IMR-90 (cell line): ENCODE measurements around the gene DOCK1. TPM values are rescaled to one million over a fixed set of nuclear protein-coding genes. Genes with fewer than 3 reads are reported as not detected.

ENCODE experiments used
- ATAC-seq: fragments of 200-7000 bp; cut with Tn5 transposase; 2 replicates; pipeline ENCODE4 v1.9.1; 2020; ENCODE audit warnings: low read depth, mild to moderate bottlenecking, moderate library complexity
- BruUV-seq: library from RNA; stranded (reverse); fragments of 400-500 nt; replicated peaks from 2 replicates; lab custom pipeline; 2021; lab: Mats Ljungman, UMichigan
- CTCF ChIA-PET: fragments of 300-600 bp; formaldehyde crosslinking; extraction: SDS; loops from one replicate; lab custom pipeline; 2021; ENCODE audit warnings: antibody characterized with exemption; lab: Yijun Ruan, JAX
- POLR2A ChIA-PET: fragments of 300-600 bp; sonication (Branson Sonifier 250); formaldehyde crosslinking; loops from one replicate; lab custom pipeline; 2022; ENCODE audit warnings: antibody characterized with exemption; ENCODE audit not compliant: unreplicated experiment; lab: Charles Lee
- DNase-seq: peaks from one replicate; pipeline ENCODE4 v3.0.0; 2013
- H2AFZ ChIP-seq: replicated peaks from 2 replicates; pipeline ENCODE3; 2013; ENCODE audit warnings: low read length, mild to moderate bottlenecking; ENCODE audit not compliant: poor library complexity
- H2AK5ac ChIP-seq: 2 replicates; pipeline ENCODE4 v1.6.1; 2013; ENCODE audit warnings: low read depth, low read length, inconsistent platforms
- H2AK9ac ChIP-seq: replicated peaks from 2 replicates; pipeline ENCODE3; 2013; ENCODE audit warnings: mild to moderate bottlenecking, low read depth, low read length, moderate library complexity; ENCODE audit not compliant: poor library complexity
- H2BK120ac ChIP-seq: 2 replicates; pipeline ENCODE4 v1.6.1; 2013; ENCODE audit warnings: low read depth, low read length, inconsistent platforms
- H2BK15ac ChIP-seq: 3 replicates; pipeline ENCODE4 v1.6.1; 2013; ENCODE audit warnings: low read depth, low read length, inconsistent platforms
- H2BK20ac ChIP-seq: 2 replicates; pipeline ENCODE4 v1.6.1; 2013; ENCODE audit warnings: low read depth, mild to moderate bottlenecking, inconsistent platforms, low read length, moderate library complexity
- H2BK5ac ChIP-seq: 2 replicates; pipeline ENCODE4 v1.6.1; 2013; ENCODE audit warnings: mild to moderate bottlenecking, low read depth, low read length, inconsistent platforms; ENCODE audit not compliant: poor library complexity, severe bottlenecking
- H3K14ac ChIP-seq: replicated peaks from 2 replicates; pipeline ENCODE4 v1.6.1; 2013; ENCODE audit warnings: low read depth, low read length, inconsistent platforms
- H3K18ac ChIP-seq: 2 replicates; pipeline ENCODE4 v1.6.1; 2013; ENCODE audit warnings: low read depth, low read length, control low read depth
- H3K23ac ChIP-seq: 2 replicates; pipeline ENCODE4 v1.6.1; 2013; ENCODE audit warnings: low read depth, low read length, inconsistent platforms
- H3K27ac ChIP-seq: 2 replicates; pipeline ENCODE4 v1.5.1; 2013; ENCODE audit warnings: mild to moderate bottlenecking, control low read depth, low read length; ENCODE audit not compliant: insufficient read depth
- H3K27me3 ChIP-seq: 2 replicates; pipeline ENCODE4 v1.6.1; 2013; ENCODE audit warnings: low read length; ENCODE audit not compliant: control insufficient read depth, insufficient read depth
- H3K36me3 ChIP-seq: 2 replicates; pipeline ENCODE4 v1.6.1; 2013; ENCODE audit warnings: low read length, mixed read lengths; ENCODE audit not compliant: control insufficient read depth, insufficient read depth
- H3K4ac ChIP-seq: 2 replicates; pipeline ENCODE4 v1.6.1; 2013; ENCODE audit warnings: low read depth, low read length, inconsistent platforms
- H3K4me1 ChIP-seq: 2 replicates; pipeline ENCODE4 v1.6.1; 2013; ENCODE audit warnings: low read length, mixed read lengths; ENCODE audit not compliant: control insufficient read depth, insufficient read depth
- H3K4me2 ChIP-seq: 2 replicates; pipeline ENCODE4 v1.6.1; 2013; ENCODE audit warnings: low read depth, mild to moderate bottlenecking, control low read depth, low read length, moderate library complexity
- H3K4me3 ChIP-seq: 2 replicates; pipeline ENCODE4 v1.5.1; 2013; ENCODE audit warnings: low read depth, mild to moderate bottlenecking, control low read depth, low read length, moderate library complexity; ENCODE audit not compliant: insufficient read depth
- H3K56ac ChIP-seq: 2 replicates; pipeline ENCODE4 v1.6.1; 2013; ENCODE audit warnings: low read length, inconsistent platforms; ENCODE audit not compliant: insufficient read depth; ENCODE audit errors: extremely low read depth
- H3K79me1 ChIP-seq, 2 experiments: 2 replicates each; pipeline ENCODE4 v1.6.1; 2013; ENCODE audit warnings: low read length in 2 of 2, inconsistent platforms in 1 of 2, low read depth in 1 of 2
- H3K9ac ChIP-seq: 2 replicates; pipeline ENCODE4 v1.6.1; 2013; ENCODE audit warnings: low read depth, low read length, control low read depth
- H3K9me1 ChIP-seq: 2 replicates; pipeline ENCODE4 v1.6.1; 2013; ENCODE audit warnings: low read length, inconsistent platforms; ENCODE audit not compliant: insufficient read depth
- H3K9me3 ChIP-seq: 2 replicates; pipeline ENCODE4 v1.6.1; 2013; ENCODE audit warnings: low read length; ENCODE audit not compliant: control insufficient read depth, insufficient read depth
- H4K20me1 ChIP-seq: 2 replicates; pipeline ENCODE4 v1.6.1; 2013; ENCODE audit warnings: low read length, inconsistent platforms; ENCODE audit not compliant: insufficient read depth
- H4K5ac ChIP-seq: 2 replicates; pipeline ENCODE4 v1.6.1; 2013; ENCODE audit warnings: mild to moderate bottlenecking, low read depth, low read length, control low read depth
- H4K8ac ChIP-seq, 2 experiments: 2 replicates each; pipeline ENCODE4 v1.6.1; 2013; ENCODE audit warnings: low read depth in 2 of 2, low read length in 2 of 2, control low read depth in 1 of 2, inconsistent platforms in 1 of 2
- H4K91ac ChIP-seq: 2 replicates; pipeline ENCODE4 v1.6.1; 2013; ENCODE audit warnings: low read depth, low read length, inconsistent platforms; ENCODE audit not compliant: insufficient read depth
- BHLHE40 ChIP-seq: fragments of 150-350 bp; IDR thresholded peaks from 2 replicates; pipeline ENCODE4 v1.6.1; 2016; ENCODE audit warnings: mild to moderate bottlenecking, low read depth, low read length
- CHD1 ChIP-seq: IDR thresholded peaks from 2 replicates; pipeline ENCODE4 v1.6.1; 2012; ENCODE audit warnings: low read depth, low read length, improper control_type of control experiment
- FOS ChIP-seq: fragments of 150-350 bp; IDR thresholded peaks from 2 replicates; pipeline ENCODE4 v1.6.1; 2016; ENCODE audit warnings: low read depth, low read length
- MAFK ChIP-seq: IDR thresholded peaks from 2 replicates; pipeline ENCODE4 v1.6.1; 2012; ENCODE audit warnings: low read depth, low read length, improper control_type of control experiment
- NFE2L2 ChIP-seq: fragments of 150-350 bp; IDR thresholded peaks from 2 replicates; pipeline ENCODE4 v1.6.1; 2016; ENCODE audit warnings: low read depth, mild to moderate bottlenecking, low read length
- POLR2A ChIP-seq: IDR thresholded peaks from 2 replicates; pipeline ENCODE4 v1.6.1; 2012; ENCODE audit warnings: mild to moderate bottlenecking, low read depth, low read length
- RCOR1 ChIP-seq: IDR thresholded peaks from 2 replicates; pipeline ENCODE4 v1.6.1; 2012; ENCODE audit warnings: mild to moderate bottlenecking, low read length, improper control_type of control experiment; ENCODE audit not compliant: insufficient replicate concordance
- RFX5 ChIP-seq: IDR thresholded peaks from 2 replicates; pipeline ENCODE4 v1.8.0; 2012; ENCODE audit warnings: low read depth, mild to moderate bottlenecking, low read length, moderate library complexity
- SMC3 ChIP-seq: fragments of 150-350 bp; IDR thresholded peaks from 2 replicates; pipeline ENCODE4 v1.6.1; 2016; ENCODE audit warnings: low read depth, mild to moderate bottlenecking, antibody characterized with exemption, low read length, moderate library complexity
- WGBS, 2 experiments: methylation state at CpG; one replicate each; pipeline versions ENCODE4 v1.1.5 to v1.1.7; 2013; ENCODE audit warnings: missing lambda C conversion rate in 2 of 2; ENCODE audit not compliant: insufficient read length in 1 of 2; ENCODE audit errors: extremely low coverage in 2 of 2; 5-methylcytosine and 5-hydroxymethylcytosine counted together
- dilution Hi-C: fragments of 300-500 bp; cut with HindIII; formaldehyde crosslinking; loops from one replicate; pipeline ENCODE4 v1.14.3; 2018; ENCODE audit warnings: low sequenced_read_pairs; ENCODE audit not compliant: unreplicated experiment
- in situ Hi-C: fragments of 300-500 bp; cut with MboI; formaldehyde crosslinking; loops from 3 replicates; pipeline ENCODE4 v1.14.3; 2019; ENCODE audit warnings: low sequenced_read_pairs, inconsistent platforms, mixed read lengths
- intact Hi-C: fragments of 100-400 bp; cut with micrococcal nuclease; formaldehyde crosslinking; loops from 2 replicates; pipeline ENCODE4 v1.10.0; 2022
- polyA plus RNA-seq, 3 experiments: library from polyadenylated mRNA; depleted of rRNA; stranded (reverse); fragments of >200 nt; gene quantifications; 2 replicates each; pipeline ENCODE4 v1.2.3, GENCODE V29; 2012; ENCODE audit warnings: low replicate concordance in 1 of 3
- total RNA-seq: library from RNA; depleted of rRNA; stranded (reverse); fragments of >200 nt; gene quantifications from 2 replicates; pipeline ENCODE4 v1.2.3, GENCODE V29; 2012
- TF ChIP-seq, protein P1 (sequence below): fragments of 150-350 bp; IDR thresholded peaks from 2 replicates; pipeline ENCODE4 v1.6.1; 2016; ENCODE audit warnings: low read depth, mild to moderate bottlenecking, low read length, moderate library complexity, borderline replicate concordance
- TF ChIP-seq, protein P2 (sequence below): conservative IDR thresholded peaks from 2 replicates; pipeline ENCODE4 v1.5.1; 2012; ENCODE audit warnings: mild to moderate bottlenecking, low read depth, low read length, improper control_type of control experiment

The DOCK1 gene
- total and polyA plus RNA-seq, 2 of the 4 experiments (the other 2 are of a cell fraction) = 28.2 to 71.0 TPM

DNA sequence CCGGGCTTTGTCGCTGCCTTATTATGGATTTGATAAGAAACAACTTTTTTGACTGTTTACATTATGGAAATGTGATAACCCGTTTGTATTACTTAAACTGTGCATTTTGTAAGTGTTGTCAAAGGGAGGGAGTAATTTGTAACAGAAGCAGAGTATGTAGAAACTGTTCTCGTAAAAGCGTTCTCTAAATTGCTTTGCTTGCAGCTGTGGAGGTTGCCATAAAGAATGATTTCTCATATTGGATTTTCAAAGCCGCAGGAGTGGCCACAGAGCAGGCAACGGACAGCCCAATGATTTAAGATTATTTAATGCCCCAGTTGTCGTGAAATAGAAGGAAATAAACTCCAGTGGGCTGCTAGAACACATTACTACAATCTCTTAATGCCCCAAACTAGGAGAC lies 405.2 kb downstream of the DOCK1 start:
- TSS peak; percentile 19 for BruUV-seq
- DNase-seq = no peak

More for the DNA sequence above, 405.2 kb downstream of the DOCK1 start:
- Histone ChIP-seq H4K20me1 (peaks cover 10% of the 10 kb centered on the region; the same call in 1 of the 2 replicates), H2AK5ac (no peak overlapping the region), H3K9me3 (no peaks in the 10 kb centered on the region), H2BK120ac (no peak overlapping the region), H2AK9ac (no peak overlapping the region), H3K36me3 (no peaks in the 10 kb centered on the region), H3K27me3 (no peaks in the 10 kb centered on the region), H3K9me1 (peaks cover 11% of the 10 kb centered on the region), H3K79me1 (peaks cover 16 to 25% of the 10 kb centered on the region in 2 experiments), H2AFZ (no peak overlapping the region), H3K9ac (no peak overlapping the region), H3K4me2 (no peak overlapping the region), H4K5ac (no peak overlapping the region), H4K91ac (no peak overlapping the region), H2BK5ac (no peak overlapping the region), H2BK20ac (no peak overlapping the region), H3K4ac (no peak overlapping the region), H3K27ac (no peak overlapping the region), H2BK15ac (no peak overlapping the region), H3K23ac (no peak overlapping the region), H3K4me1 (peaks cover 3% of the 10 kb centered on the region; the same call in 1 of the 2 replicates), H4K8ac (no peak overlapping the region), H3K18ac (no peak overlapping the region), H3K4me3 (no peak overlapping the region), H3K14ac (no peak overlapping the region), H3K56ac (no peak overlapping the region)
- intact Hi-C loops (no loop called here), dilution Hi-C loops (no loop called here), in situ Hi-C loops (no loop called here)
- no peak for TF ChIP-seq RCOR1
- TF ChIP-seq FOS = no peak
- TF ChIP-seq NFE2L2 = no peak
- TF ChIP-seq CHD1 = no peak
- no peak for TF ChIP-seq RFX5
- no peak for TF ChIP-seq POLR2A
- TF ChIP-seq, protein P1, sequence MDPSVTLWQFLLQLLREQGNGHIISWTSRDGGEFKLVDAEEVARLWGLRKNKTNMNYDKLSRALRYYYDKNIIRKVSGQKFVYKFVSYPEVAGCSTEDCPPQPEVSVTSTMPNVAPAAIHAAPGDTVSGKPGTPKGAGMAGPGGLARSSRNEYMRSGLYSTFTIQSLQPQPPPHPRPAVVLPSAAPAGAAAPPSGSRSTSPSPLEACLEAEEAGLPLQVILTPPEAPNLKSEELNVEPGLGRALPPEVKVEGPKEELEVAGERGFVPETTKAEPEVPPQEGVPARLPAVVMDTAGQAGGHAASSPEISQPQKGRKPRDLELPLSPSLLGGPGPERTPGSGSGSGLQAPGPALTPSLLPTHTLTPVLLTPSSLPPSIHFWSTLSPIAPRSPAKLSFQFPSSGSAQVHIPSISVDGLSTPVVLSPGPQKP = no peak
- no peak for TF ChIP-seq BHLHE40
- TF ChIP-seq SMC3 = no peak
- TF ChIP-seq, protein P2, sequence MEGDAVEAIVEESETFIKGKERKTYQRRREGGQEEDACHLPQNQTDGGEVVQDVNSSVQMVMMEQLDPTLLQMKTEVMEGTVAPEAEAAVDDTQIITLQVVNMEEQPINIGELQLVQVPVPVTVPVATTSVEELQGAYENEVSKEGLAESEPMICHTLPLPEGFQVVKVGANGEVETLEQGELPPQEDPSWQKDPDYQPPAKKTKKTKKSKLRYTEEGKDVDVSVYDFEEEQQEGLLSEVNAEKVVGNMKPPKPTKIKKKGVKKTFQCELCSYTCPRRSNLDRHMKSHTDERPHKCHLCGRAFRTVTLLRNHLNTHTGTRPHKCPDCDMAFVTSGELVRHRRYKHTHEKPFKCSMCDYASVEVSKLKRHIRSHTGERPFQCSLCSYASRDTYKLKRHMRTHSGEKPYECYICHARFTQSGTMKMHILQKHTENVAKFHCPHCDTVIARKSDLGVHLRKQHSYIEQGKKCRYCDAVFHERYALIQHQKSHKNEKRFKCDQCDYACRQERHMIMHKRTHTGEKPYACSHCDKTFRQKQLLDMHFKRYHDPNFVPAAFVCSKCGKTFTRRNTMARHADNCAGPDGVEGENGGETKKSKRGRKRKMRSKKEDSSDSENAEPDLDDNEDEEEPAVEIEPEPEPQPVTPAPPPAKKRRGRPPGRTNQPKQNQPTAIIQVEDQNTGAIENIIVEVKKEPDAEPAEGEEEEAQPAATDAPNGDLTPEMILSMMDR = no peak
- TF ChIP-seq MAFK = no peak
- CTCF ChIA-PET = no interaction called here
- no peak for ATAC-seq
- 42% methylated on average over 3 of the region's 8 CpGs; no CpG with 5 or more reads in 1 of the 2 experiments for WGBS, 2 experiments
- POLR2A ChIA-PET = no interaction called here
